ENCODE results near the gene CAMTA1.

DNA sequence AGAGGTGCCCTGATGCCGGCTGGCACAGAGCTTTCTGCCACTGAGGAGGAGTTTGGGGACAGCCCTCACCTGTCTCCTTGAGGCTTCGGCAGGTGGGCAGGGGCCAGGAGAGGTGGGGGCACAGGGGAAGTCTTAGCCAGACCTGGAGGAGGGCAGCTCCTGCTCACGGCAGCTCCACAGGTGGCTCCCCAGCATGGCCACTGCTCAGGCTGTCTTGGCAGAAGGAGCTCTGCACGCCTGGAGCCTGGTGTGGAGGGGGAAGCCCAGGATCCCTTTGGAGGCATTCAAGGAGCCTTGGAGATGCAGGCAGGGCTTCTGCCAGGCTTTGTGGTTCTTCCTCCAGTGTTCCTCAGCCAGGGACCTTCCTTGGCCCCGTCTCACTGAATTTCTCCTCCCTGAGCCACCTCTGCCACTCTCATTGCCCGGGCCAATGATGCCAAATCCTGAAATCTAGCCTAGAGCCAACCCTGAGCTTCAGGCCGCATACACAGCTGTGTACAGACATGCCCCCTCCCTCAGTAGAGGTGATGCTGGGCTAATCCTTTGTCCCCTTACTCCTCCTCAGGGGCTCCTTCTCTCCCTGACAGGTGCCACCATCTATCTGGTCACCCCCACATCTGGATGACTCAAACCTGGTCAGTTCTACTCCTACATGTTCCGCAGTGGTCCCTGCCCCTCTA, 734.1 kb downstream of the CAMTA1 start:
- TF ChIP-seq POLR2A (IDR thresholded peaks at IDR 0.05) (no peak), CTCF (IDR thresholded peaks at IDR 0.05) (no peak)

Measured in prostate gland (tissue), 2 donors.